ENCODE measurements around the gene PXYLP1.

GRCh38 chr3:141341536-141341935 is 109.9 kb downstream of the PXYLP1 start:
- TF ChIP-seq CTCF (IDR thresholded peaks at IDR 0.05): no peak
- TF ChIP-seq POLR2A (IDR thresholded peaks at IDR 0.05): no peak

Data from uterus (tissue), 2 donors.